PC-3 (cell line): ENCODE results near the gene OR3A3. TPM values are rescaled to one million over a fixed set of nuclear protein-coding genes. Genes with fewer than 3 reads are reported as not detected.
"Not testable (repeated sequence)": the region's sequence is repeated elsewhere in the genome, so short reads cannot be mapped to it uniquely, and the experiment has no call there.

Experiments used
- ATAC-seq: fragments of 200-7000 bp; cut with Tn5 transposase; 2 replicates; pipeline ENCODE4 v1.9.1; 2020; ENCODE audit warnings: mild to moderate bottlenecking, moderate library complexity
- BruUV-seq: library from RNA; stranded (reverse); fragments of 400-500 nt; replicated peaks from 2 replicates; lab custom pipeline; 2021; lab: Mats Ljungman, UMichigan
- CTCF ChIA-PET: fragments of 300-600 bp; sonication (Branson Sonifier 250); formaldehyde crosslinking; loops from one replicate; lab custom pipeline; 2022; ENCODE audit warnings: antibody characterized with exemption; lab: Charles Lee
- POLR2A ChIA-PET: fragments of 300-600 bp; sonication (Branson Sonifier 250); formaldehyde crosslinking; loops from one replicate; lab custom pipeline; 2022; ENCODE audit warnings: antibody characterized with exemption; ENCODE audit not compliant: unreplicated experiment; lab: Charles Lee
- DNase-seq: peaks from one replicate; pipeline ENCODE4 v3.0.0-alpha.2; 2015
- H2AFZ ChIP-seq: fragments of 300-600 bp; sonication (generic); 2 replicates; pipeline ENCODE4 v1.6.0; 2016; ENCODE audit warnings: antibody characterized with exemption, low read length
- H3F3A ChIP-seq: fragments of 300-600 bp; sonication (generic); one replicate; pipeline ENCODE4 v1.6.0; 2017; ENCODE audit warnings: antibody characterized with exemption, low read length, control low read depth, mild to moderate bottlenecking; ENCODE audit not compliant: unreplicated experiment
- H3K27ac ChIP-seq: fragments of 300-600 bp; sonication (generic); 2 replicates; pipeline ENCODE4 v1.5.1; 2016; ENCODE audit warnings: mild to moderate bottlenecking, low read length
- H3K27me3 ChIP-seq: fragments of 300-600 bp; sonication (generic); 2 replicates; pipeline ENCODE4 v1.6.1; 2016; ENCODE audit warnings: low read length, mixed read lengths
- H3K36me3 ChIP-seq: fragments of 300-600 bp; sonication (generic); 2 replicates; pipeline ENCODE4 v1.6.1; 2016; ENCODE audit warnings: low read depth, mixed run types, low read length, mixed read lengths
- H3K4me1 ChIP-seq: fragments of 300-600 bp; sonication (generic); 2 replicates; pipeline ENCODE4 v1.5.1; 2016; ENCODE audit warnings: low read length; ENCODE audit not compliant: insufficient read depth
- H3K4me2 ChIP-seq: fragments of 300-600 bp; sonication (generic); 2 replicates; pipeline ENCODE4 v1.6.0; 2016; ENCODE audit warnings: low read length
- H3K4me3 ChIP-seq: fragments of 300-600 bp; sonication (generic); 2 replicates; pipeline ENCODE4 v1.5.1; 2016; ENCODE audit warnings: mild to moderate bottlenecking, low read length, mixed read lengths
- H3K79me2 ChIP-seq: fragments of 300-600 bp; sonication (generic); 2 replicates; pipeline ENCODE4 v1.6.1; 2017; ENCODE audit warnings: low read length, mixed read lengths
- H3K9ac ChIP-seq: fragments of 300-600 bp; sonication (generic); 2 replicates; pipeline ENCODE4 v1.6.0; 2016; ENCODE audit warnings: mild to moderate bottlenecking, low read length
- H3K9me2 ChIP-seq: fragments of 300-600 bp; sonication (generic); replicated peaks from 2 replicates; pipeline ENCODE4 v1.6.1; 2016; ENCODE audit warnings: mixed run types, low read length, mixed read lengths
- H3K9me3 ChIP-seq: fragments of 300-600 bp; sonication (generic); 2 replicates; pipeline ENCODE4 v1.6.1; 2016; ENCODE audit warnings: low read length, mixed read lengths
- H4K20me1 ChIP-seq: fragments of 300-600 bp; sonication (generic); 2 replicates; pipeline ENCODE4 v1.6.1; 2016; ENCODE audit warnings: low read length, mixed read lengths
- CTCF ChIP-seq: fragments of 300-600 bp; sonication (generic); conservative IDR thresholded peaks from 2 replicates; pipeline ENCODE4 v1.5.1; 2017; ENCODE audit warnings: antibody characterized with exemption, low read depth, mild to moderate bottlenecking, low read length
- EZH2 ChIP-seq: fragments of 300-600 bp; sonication (generic); IDR thresholded peaks from one replicate; pipeline ENCODE4 v1.6.1; 2017; ENCODE audit warnings: antibody characterized with exemption, mild to moderate bottlenecking, low read length; ENCODE audit not compliant: unreplicated experiment
- EZH2phosphoT487 ChIP-seq: fragments of 300-600 bp; sonication (generic); IDR thresholded peaks from 2 replicates; pipeline ENCODE4 v1.6.1; 2018; ENCODE audit warnings: mild to moderate bottlenecking, antibody characterized with exemption, low read length, borderline replicate concordance
- intact Hi-C: fragments of 100-400 bp; cut with micrococcal nuclease; formaldehyde crosslinking; loops from 2 replicates; pipeline ENCODE4 v1.9.0; 2023
- total RNA-seq: library from RNA; depleted of rRNA; stranded (reverse); fragments of >200 nt; gene quantifications from 2 replicates; pipeline ENCODE4 v1.2.3, GENCODE V29; 2014

Gene OR3A3
- total RNA-seq, 1 experiment from 2014 or later, result not detected

- intact Hi-C loops, H2AFZ ChIP-seq, H3K9me2 ChIP-seq, H3K79me2 ChIP-seq, H4K20me1 ChIP-seq, POLR2A ChIA-PET, H3K9me3 ChIP-seq, H3F3A ChIP-seq, H3K36me3 ChIP-seq, H3K27ac ChIP-seq, ATAC-seq, H3K9ac ChIP-seq, H3K4me3 ChIP-seq, H3K4me1 ChIP-seq, BruUV-seq, CTCF ChIA-PET, H3K4me2 ChIP-seq, DNase-seq: not testable (repeated sequence)
- peaks cover 13% of the 10 kb centered on the region; the same call in 1 of the 2 replicates for H3K27me3 ChIP-seq
These were observed 1.0 kb downstream of the OR3A3 start for GRCh38 chr17:3412216-3412615.

- no peaks in the 10 kb centered on the region for H3K4me1 ChIP-seq
- BruUV-seq, result no TSS peak
- H3K9me2 ChIP-seq, result no peaks in the 10 kb centered on the region
- H3K9me3 ChIP-seq, result no peaks in the 10 kb centered on the region
- DNase-seq (no peak), ATAC-seq (no peak)
- peaks cover 18% of the 10 kb centered on the region; the same call in 1 of the 2 replicates for H3K27me3 ChIP-seq
- TF ChIP-seq EZH2, result no peak
- no peak for TF ChIP-seq CTCF
- TF ChIP-seq EZH2phosphoT487, result no peak
- H3K79me2 ChIP-seq, result no peaks in the 10 kb centered on the region
- H3K4me3 ChIP-seq, result no peak overlapping the region
- H3K4me2 ChIP-seq, result no peak overlapping the region
- H3K27ac ChIP-seq, result no peak overlapping the region
- ChIA-PET CTCF (no interaction called here), POLR2A (no interaction called here)
- H3K9ac ChIP-seq, result no peak overlapping the region
- H4K20me1 ChIP-seq, result no peaks in the 10 kb centered on the region
- no peak overlapping the region for H2AFZ ChIP-seq
- H3F3A ChIP-seq, result no peaks in the 10 kb centered on the region
- intact Hi-C loops, result no loop called here
- H3K36me3 ChIP-seq, result no peaks in the 10 kb centered on the region
These were observed 4.4 kb downstream of the OR3A3 start for GRCh38 chr17:3415610-3416009.

- no peak overlapping the region for H3K27ac ChIP-seq
- CTCF ChIA-PET, result no interaction called here
- no peak overlapping the region for H3K9ac ChIP-seq
- H3K27me3 ChIP-seq, result peaks cover 18% of the 10 kb centered on the region; the same call in 1 of the 2 replicates
- intact Hi-C loops, result no loop called here
- H3K9me2 ChIP-seq, result no peaks in the 10 kb centered on the region
- no peaks in the 10 kb centered on the region for H3K79me2 ChIP-seq
- POLR2A ChIA-PET, result no interaction called here
- ATAC-seq, result no peak
- no peaks in the 10 kb centered on the region for H3K9me3 ChIP-seq
- H3K4me2 ChIP-seq, result no peak overlapping the region
- no peak overlapping the region for H3K4me3 ChIP-seq
- no peaks in the 10 kb centered on the region for H3K36me3 ChIP-seq
- DNase-seq, result no peak
- no peaks in the 10 kb centered on the region for H3F3A ChIP-seq
- no peaks in the 10 kb centered on the region for H4K20me1 ChIP-seq
- H2AFZ ChIP-seq, result no peak overlapping the region
- no peaks in the 10 kb centered on the region for H3K4me1 ChIP-seq
- TF ChIP-seq EZH2 (no peak), EZH2phosphoT487 (no peak), CTCF (no peak)
- no TSS peak for BruUV-seq
These were observed 7.1 kb downstream of the OR3A3 start for GRCh38 chr17:3418222-3418621.

- CTCF ChIA-PET, H3K9ac ChIP-seq, H3F3A ChIP-seq, intact Hi-C loops, POLR2A ChIA-PET, H3K79me2 ChIP-seq, H2AFZ ChIP-seq, ATAC-seq, H3K4me3 ChIP-seq, H3K4me1 ChIP-seq, H3K9me2 ChIP-seq, H3K9me3 ChIP-seq, H3K27ac ChIP-seq, BruUV-seq, H3K36me3 ChIP-seq, H3K4me2 ChIP-seq, H4K20me1 ChIP-seq: not testable (repeated sequence)
- peak; percentile 7 for DNase-seq
- peaks cover 22% of the 10 kb centered on the region for H3K27me3 ChIP-seq
These were observed 22.0 kb downstream of the OR3A3 start for GRCh38 chr17:3433215-3433614.
